Erythroblast (primary cell): Measurements from ENCODE around the gene THSD7A.

Experiments
- GATA1 ChIP-seq: IDR thresholded peaks from 2 replicates; pipeline ENCODE4 v1.6.1; 2011; ENCODE audit warnings: low read depth, mild to moderate bottlenecking, control low read depth, low read length, moderate library complexity
- POLR2A ChIP-seq: IDR thresholded peaks from 2 replicates; pipeline ENCODE4 v1.6.1; 2011; ENCODE audit warnings: mild to moderate bottlenecking, low read length

DNA sequence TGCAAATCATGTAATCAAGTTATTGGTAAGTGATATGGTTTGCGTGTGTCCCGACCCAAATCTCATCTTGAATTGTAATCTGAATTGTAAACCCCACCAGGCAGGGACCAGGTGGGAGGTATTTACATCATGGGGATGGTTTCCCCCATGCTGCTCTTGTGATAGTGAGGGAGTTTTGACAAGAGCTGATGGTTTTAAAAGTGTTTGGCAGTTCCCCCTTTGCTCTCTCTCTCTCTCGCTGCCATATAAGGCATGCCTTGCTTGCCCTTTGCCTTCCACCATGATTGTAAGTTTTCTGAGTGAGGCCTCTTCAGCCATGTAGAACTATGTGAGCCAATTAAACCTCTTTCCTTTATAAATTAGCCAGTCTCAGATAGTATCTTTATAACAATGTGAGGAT lies 302.6 kb downstream of the THSD7A start:
- TF ChIP-seq POLR2A (no peak), GATA1 (no peak)
